Measurements from ENCODE around the gene U2SURP.
"Not testable (repeated sequence)": the region's sequence is repeated elsewhere in the genome, so short reads cannot be mapped to it uniquely, and the experiment has no call there.

Gene U2SURP

GRCh38 chr3:143014921-143015320, 13.6 kb downstream of the U2SURP start:
- DNase-seq (ENCODE audit: low spot score), result no peak

DNA sequence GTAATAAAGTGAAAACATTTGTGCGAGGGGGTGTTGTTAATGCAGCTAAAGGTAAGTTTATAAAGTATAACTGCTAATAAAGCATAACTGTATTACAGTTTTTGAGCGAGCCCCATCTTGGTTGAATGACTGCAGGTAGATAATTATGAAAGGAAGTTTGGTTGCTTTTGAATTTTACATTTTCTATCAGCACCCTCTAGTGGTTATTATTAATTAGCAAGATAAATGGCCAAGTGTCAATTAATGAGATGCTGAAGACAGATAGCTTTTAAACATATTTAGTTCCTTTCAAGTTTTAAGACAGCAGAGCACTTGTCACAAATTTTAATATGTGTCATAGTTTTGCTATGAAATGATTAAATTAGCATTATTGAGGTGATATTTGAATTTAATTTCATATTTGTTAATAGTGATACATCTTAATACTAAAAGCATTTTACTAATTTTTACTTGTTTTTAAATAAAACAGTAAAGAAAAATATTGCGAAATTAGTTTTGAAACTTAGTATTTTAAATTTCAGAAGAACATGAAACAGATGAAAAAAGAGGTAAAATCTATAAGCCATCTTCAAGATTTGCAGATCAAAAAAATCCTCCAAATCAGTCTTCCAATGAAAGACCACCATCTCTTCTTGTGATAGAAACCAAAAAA, 15.1 kb downstream of the U2SURP start:
- no peak for DNase-seq (ENCODE audit: low spot score)

DNA sequence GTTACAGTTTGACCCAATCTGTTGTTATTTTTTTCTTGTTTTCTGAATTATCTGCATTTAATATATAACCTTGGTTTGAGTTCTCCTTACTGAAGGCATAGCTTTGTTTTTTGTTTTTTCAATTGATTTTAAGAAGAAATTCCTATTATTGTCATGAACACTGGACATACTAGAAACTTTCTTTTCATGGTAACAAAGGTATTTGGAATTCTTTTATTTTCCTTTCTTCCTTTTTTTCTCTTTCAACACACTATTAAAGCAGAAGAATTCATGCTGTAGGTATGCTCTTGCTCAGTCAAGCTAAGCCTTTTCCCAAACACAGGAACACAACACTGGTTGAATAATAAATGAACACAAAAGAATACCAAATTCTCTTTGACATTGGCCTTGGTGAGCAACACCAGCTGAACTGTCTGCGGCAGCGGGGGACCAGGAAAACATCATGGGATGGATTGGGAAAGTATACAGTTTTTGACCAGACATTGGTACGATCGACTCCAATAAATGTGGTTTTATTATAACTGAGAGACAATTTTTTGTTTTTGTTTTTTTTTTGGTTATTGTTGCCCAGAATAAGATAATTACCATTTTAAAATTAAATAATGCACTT, 23.1 kb downstream of the U2SURP start:
- no peak for DNase-seq (ENCODE audit: low spot score)

DNA sequence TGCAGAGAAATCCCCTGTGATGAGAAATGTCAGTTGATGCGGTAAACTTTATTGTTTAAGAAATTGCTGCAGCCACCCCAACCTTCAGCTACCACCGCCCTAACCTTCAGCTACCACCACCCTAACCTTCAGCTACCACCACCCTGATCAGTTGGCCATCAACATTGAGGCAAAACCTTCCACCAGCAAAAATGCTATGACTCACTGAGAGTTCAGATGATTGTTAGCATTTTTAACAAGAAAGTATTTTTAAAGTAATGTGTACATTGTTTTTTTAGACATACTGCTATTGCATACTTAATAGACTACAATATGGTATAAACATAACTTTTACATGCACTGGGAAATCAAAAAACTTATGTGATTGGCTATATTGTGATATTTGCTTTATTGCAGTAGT, 30.0 kb downstream of the U2SURP start:
- no peak for DNase-seq (ENCODE audit: low spot score)

- DNase-seq (ENCODE audit: low spot score), result not testable (repeated sequence)
Observed at GRCh38 chr3:143031796-143032387, 30.5 kb downstream of the U2SURP start.

- DNase-seq (ENCODE audit: low spot score), result no peak
Observed at GRCh38 chr3:143035466-143036211, 34.3 kb downstream of the U2SURP start.

DNA sequence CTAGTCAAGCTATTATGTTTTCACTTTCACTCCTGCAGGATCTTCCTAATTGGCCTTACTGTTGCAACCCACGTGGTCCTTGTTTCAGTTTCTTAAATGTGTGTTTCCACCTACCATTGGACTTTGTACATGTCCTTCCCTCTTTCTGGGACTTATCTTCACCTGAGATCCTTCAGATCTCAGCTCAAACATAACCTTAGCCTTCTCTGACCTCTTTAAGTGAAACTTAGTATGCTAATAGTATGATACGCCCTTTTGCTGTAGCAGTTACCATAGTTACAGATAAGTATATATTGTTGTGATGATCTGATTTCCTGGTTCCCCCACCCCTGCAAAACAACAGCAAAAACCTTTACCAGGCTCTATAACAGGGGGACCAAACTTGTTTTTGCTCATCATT, 35.2 kb downstream of the U2SURP start:
- DNase-seq (ENCODE audit: low spot score), result no peak

GRCh38 chr3:143037867-143038266, 36.5 kb downstream of the U2SURP start:
- DNase-seq (ENCODE audit: low spot score), result no peak

DNA sequence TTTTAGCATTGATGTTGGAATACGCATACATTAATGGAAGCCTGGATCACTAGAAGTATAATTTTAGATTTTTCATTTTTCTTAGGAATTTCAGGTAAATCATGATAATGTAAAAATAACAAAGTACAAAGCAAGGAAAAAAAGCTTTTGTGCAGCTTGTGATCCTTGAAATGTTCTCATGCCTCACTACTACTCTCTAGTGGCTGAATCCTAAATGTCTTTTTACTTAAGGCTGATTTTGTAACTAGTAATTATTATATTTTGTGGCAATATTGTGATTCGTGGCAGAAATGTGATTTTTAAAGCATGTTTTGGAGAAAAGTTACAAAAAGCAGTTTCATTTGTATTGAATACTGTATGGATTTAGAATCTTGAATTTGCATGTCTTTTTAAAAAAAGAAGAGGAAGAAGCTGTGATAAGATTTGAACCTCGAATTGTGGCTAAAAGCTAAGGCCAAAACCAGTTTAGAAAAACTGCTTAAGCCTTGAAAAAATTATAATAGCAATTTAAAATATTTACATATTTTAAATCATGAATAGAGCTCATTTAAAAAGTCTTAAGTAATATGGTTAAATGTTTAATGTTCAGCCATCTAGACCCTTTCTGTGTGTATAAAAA, 39.0 kb downstream of the U2SURP start:
- no peak for DNase-seq (ENCODE audit: low spot score)

DNA sequence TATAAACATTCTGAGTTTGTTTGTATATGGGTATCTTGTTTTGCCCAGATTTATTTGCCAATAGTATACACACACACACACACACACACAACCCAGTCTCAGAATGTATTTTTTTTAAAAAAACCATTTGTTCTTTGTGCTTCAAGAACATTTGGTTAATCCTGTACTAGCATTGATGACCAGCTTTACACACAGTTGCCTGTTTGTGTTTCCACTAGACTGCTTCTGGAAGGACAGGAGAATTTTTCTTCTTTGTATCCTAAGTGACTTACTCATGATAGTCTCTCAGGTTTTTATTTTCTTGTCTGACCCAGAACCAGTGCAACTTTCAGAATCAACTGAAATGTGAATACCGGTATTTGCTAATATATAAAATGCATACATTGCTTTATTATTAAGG, 40.5 kb downstream of the U2SURP start:
- DNase-seq (ENCODE audit: low spot score), result no peak

GRCh38 chr3:143045639-143046038, 44.3 kb downstream of the U2SURP start:
- no peak for DNase-seq (ENCODE audit: low spot score)

DNA sequence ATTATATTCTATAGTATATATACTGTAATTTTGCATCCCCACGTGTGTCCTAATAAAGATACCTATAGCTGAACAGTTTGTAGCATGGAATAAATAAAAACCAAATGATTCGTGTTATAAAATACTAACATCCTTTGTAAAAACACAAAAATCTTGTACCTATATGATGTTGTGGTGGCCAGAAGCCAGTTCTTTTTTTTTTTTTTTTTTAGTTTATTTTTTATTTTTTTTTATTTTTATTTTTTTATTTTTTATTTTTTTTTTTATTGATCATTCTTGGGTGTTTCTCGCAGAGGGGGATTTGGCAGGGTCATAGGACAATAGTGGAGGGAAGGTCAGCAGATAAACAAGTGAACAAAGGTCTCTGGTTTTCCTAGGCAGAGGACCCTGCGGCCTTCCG, 44.7 kb downstream of the U2SURP start:
- not testable (repeated sequence) for DNase-seq (ENCODE audit: low spot score)

GRCh38 chr3:143054011-143054410, 52.6 kb downstream of the U2SURP start:
- no peak for DNase-seq (ENCODE audit: low spot score)

- DNase-seq (ENCODE audit: low spot score), result no peak
Observed at GRCh38 chr3:143056372-143056771, 55.0 kb downstream of the U2SURP start.

DNA sequence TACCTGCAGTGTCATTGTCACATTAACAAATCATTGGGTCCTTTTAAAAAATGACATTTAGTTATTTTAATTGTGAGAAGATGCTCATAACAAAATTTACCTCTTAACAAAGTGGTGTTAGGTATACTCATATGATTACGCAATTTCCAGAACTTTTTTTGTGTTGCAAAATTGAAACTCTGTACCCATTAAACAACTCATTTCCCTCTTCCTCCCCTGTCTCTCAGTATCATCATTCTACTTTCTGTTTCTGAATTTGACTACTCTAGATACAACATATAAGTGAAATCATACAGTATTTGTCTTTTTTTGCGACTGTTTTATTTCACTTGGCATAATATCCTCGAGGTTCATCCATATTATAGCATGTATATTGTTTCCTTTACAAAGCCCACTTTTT, 59.5 kb downstream of the U2SURP start:
- DNase-seq (ENCODE audit: low spot score), result no peak

DNA sequence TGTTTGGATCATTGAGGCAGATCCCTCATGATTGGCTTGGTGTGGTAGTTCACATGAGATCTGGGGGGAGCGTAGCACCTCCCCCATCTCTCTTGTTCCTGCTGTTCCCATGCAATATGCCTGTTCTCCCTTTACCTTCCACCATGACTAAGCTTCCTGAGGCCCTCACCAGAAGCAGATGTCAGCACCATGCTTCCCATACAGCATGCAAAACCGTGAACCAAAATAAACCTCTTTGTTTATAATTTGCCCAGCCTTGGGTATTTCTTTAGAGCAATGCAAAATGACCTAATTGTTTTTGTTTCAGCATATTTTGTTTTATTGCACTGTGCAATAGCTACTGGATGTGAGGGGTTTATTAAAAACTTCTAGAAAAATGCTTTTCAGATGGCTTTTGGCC, 61.6 kb downstream of the U2SURP start:
- no peak for DNase-seq (ENCODE audit: low spot score)

DNA sequence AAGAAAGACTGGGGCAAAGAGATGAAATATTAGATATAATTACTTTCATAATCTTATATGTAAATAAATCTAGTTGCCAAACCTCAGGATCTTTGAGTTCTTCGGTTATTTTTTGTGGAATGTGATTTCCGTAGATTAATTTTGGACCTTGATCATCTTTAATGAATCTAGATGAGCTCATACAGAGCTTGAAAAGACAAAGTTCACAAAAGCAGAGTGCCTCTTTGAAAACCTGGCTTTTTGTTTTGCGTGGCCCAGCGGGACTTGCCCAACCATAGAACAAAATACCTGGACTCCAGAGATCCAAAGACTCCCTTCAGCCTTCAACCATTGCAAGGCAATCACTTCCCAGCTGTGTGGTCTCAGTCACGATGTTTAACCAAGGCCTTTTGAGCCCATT, 63.4 kb downstream of the U2SURP start:
- no peak for DNase-seq (ENCODE audit: low spot score)

DNA sequence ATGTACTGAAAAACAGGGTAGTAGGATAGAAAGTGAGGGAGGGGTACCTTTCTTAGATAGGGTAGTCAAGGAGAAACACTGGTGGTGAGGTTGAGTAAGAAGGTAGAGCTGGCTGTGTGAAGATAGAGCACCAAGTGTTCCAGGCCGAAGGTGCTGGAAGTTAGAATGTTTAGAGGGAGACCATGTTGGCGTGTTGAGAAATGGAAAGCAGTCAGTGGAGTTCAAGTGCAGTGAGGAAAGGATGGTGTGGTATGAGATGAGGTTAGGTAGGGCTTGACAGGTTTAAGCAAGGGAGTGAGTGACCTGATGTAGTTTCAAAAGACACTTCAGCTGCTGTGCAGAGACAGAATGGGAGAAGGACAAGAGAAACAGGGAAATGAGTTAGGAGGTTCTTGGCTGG, 64.0 kb downstream of the U2SURP start:
- DNase-seq (ENCODE audit: low spot score), result no peak

GRCh38 chr3:143066033-143066432, 64.7 kb downstream of the U2SURP start:
- DNase-seq (ENCODE audit: low spot score), result no peak

DNA sequence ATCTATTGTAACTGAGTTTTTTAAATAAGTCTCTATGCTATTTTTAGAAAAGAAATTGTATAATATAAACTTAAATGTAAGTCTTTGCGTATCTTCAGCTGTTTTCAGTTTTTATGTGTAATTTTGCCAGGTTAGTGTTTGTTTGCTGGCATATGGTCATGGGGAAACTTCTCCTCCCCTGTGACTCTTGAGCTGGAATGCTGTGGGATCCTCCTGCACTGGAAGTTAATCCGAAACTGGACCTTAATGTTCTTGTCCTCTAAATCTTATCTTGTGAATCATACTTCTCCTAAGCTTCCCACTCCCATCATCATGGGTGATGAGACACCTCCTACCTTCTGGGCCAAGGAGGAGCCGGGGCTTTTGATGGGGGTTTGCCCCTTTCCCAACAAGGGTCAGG, 65.8 kb downstream of the U2SURP start:
- no peak for DNase-seq (ENCODE audit: low spot score)

GRCh38 chr3:143068059-143068458, 66.7 kb downstream of the U2SURP start:
- DNase-seq (ENCODE audit: low spot score), result no peak

DNA sequence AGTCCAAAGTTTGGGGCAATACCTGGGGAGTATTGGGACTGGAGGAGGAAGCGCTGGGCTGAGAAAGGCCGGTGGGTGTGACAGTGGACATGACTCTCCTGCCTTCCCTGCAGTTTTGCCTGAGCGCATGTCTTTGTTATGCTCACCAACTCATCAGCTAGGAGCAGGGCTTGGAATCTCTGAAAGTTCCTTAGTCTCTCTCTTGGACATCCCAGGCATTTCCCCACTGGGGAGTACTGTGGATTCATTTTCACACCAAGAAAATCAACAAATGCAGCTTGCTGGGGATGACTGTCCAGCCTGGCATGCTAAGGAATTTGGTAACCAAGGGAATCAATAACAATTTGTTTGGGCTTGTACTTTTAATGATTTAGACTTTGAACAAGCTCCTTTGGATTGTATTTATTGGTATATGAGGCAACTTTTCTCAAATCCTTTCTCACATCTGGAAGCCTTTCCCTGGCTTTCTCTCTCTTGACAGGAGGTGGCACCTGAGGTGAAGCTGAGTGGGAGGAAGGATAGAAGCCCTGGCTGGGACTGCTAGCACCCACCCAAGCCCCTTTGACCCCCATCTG, 69.7 kb downstream of the U2SURP start:
- no peak for DNase-seq (ENCODE audit: low spot score)
